Measurements from ENCODE around the gene PTPRN2.
"Not testable (repeated sequence)": the region's sequence is repeated elsewhere in the genome, so short reads cannot be mapped to it uniquely, and the experiment has no call there.

The PTPRN2 gene

DNA sequence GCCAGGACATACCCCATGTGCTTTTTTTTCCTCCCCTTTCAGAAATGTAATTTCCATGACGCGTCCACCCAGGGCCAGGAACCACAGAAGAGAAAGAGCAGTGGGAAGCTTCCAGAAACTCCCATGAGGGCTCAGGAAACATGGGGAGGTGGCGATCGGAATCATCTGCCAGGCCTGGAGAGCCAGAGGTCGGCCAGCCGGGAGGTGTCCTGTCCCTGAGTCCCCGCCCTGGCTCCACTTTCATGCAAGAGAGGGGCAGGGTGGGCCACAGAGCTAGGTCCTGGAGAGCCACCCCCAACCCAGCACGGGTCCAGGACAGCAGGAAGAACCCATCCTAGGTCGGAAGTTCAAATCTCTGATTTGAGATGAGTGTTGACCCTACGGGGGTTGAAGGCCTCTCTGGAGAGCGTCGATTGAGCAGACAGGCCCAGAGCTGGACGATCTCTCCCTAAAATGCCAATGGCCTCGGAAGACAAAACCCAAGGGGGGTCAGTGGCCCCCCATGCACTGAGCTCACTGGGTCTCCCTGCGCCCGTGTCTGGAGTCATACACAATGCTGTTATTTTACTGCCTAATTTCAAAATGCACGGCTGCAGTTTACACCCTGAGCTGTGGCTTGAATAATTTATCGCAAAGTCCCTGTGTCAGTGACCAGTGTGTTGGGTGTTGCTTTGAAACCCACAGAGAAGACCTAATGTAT, 594.1 kb downstream of the PTPRN2 start:
- DNase-seq (ENCODE audit: low spot score): no peak

DNA sequence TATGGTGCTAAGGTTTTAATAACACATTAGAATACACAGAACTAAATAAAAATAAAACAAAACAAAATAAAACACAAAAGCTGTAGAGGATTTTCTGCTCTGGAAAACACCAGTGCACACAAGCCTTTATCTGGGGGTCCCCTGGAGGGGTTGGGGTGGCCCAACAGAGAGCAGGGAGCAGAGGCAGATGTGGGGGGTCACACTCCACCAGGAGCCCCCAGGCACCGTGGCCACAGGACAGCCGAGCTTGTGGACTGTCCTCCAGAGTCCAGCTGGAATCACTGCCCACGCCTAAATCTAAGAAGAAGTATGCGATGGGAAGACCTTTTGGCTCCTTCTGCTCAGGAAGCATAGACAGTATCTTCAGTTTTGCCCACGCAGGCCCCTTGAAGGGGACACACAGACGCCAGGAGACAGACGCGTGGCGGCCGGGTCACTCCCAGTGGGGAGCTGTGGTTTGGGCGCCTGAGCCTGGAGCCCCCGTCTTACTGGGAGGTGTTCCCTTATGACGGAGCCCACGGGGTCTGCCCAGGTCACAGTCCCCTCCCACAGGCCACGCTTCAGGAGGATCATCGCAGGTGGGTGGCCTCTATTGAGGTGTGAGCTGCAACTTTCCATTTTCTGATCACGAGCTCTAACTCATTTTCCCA, 595.0 kb downstream of the PTPRN2 start:
- DNase-seq (ENCODE audit: low spot score): no peak

DNA sequence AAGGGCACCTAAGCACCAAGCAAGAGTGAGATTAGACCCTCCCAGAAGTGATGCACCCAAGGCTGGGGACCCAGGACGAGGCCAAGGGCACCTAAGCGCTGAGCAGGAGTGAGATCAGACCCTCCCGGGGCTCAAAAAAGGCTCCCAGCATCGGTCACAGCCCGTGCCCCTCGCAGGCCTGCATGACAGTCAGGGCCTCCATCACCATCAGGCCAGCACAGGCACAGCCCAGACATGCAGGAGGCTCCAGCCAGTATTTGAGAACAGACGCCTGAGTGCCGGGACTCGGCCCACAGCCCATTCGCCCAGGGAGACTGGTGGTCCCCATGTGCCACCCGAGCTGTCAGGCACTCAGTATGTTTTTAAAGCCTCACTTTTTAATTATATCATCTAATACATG, 595.9 kb downstream of the PTPRN2 start:
- DNase-seq (ENCODE audit: low spot score): no peak

DNA sequence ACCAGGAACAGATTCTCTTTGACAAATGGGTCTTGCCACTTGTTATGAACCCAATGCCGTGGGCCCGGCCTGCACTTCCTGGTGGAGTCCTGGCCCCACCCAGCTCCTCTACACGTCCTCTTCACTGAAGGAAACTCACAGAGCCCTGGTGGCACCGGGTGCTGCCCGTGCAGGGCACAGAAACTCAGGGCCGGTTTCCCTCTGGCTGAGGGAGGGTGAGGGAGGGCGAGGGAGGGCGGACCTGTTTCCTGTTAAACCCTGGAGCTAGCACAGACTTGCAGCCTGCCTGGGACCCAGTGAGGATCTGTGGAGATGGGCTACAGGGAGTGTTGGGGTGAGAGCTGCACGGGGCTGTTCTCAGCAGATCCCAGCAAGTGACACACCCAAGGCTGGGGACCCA, 596.3 kb downstream of the PTPRN2 start:
- DNase-seq (ENCODE audit: low spot score): no peak

DNA sequence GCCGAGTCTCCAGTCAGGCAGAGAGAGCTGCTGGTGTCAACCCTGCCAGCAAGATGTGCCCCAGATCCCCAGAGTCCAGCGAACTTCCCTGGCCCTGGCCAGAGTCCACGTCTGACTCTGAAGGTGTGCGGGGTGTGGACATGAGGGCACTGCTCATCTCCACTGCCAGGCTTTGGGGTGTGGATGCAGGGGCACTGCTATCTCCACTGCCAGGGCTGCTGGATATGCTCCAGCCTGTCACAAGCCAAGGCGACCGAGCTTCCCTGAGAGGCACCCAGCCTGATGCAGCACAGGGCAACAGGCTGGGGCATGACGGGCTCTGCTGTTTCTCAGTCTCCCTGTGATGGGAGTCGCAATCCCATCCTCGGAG, 596.8 kb downstream of the PTPRN2 start:
- no peak for DNase-seq (ENCODE audit: low spot score)

DNA sequence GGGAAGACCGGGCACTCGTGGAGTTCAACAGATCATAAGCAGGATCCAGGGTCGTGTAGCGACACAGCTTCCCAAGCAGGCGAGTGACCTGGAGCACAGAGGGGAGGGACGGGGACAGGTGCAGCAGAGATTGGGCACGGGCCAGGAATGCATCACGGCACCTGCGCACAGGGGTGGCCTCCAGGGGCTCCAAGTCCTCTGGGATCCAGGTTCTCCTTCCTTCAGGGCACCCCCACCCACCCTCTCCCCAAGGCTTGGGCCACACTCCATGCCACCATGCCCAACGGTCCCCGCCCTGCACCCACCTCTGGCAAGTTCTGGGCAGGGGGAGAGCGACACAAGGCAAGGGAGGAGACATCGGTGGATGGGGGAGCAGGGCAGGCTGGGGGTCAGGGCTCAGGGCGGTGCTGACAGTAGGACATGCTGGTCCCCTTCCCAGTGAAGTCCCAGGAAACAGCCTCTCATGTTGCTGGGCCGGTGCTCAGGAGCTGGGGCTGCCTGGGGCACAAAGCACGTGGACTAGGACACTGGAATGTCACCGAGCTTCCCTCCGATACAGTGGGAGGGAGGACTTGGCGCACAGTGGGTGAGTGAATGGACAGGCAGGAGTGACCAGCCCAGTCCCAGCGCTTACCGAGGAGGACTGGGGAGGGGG, 597.3 kb downstream of the PTPRN2 start:
- DNase-seq (ENCODE audit: low spot score): no peak

DNA sequence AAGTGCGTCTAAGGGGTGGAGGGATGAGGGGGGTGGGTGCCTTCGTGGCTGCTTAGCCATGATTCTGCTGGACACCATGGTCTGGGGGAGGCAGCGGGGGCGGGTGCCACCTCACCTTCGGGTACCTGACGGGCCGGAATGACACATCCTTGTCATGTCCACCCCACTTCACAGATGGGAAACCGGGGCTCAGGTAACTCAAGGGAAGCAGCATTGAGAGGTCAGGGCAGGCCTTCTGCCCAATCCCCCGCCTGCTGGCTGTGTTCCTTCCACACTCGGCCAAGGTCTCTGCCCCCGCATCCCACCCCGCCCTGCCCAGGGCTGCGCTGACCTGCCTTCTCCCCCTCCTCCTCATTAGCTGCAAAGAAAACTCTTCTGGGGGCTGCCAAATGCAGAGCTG, 598.0 kb downstream of the PTPRN2 start:
- no peak for DNase-seq (ENCODE audit: low spot score)

DNA sequence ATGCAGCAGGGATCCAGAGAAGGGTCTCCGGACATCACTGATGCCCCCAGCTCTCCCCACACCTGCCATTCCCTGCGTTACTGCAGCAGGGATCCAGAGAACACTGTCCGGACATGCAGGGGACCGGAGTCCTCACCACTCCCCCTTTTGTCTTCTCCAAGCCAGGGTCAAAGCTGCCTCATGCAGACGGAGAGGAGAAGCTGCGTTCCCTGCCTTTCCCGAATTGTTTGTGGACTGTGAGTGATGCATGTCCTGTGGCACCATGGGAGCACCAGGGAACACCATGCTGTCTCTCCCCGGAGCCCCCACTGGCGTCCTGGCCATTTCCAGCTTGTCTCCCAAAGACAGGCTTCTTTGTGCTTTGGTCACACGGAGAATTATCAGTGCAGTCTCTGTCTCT, 599.7 kb downstream of the PTPRN2 start:
- no peak for DNase-seq (ENCODE audit: low spot score)

DNA sequence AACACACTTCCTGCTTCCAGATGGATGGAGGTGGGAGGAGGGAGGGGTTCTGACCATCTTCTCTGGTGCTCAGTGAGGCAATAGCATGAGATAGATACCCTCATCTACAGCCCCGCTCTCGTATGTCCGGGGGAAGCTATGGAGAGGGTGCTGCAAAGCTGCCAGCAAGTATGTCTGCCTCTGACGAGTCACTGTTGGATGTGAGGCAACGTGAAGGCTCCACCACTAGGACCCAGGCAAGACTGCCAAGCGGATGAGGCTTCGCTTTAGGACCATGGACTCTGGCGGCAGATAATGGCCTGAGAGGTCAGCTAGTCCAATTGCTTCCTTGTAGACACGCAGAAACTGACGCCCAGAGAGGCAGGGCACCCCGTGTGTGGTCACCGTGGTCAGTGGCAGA, 601.6 kb downstream of the PTPRN2 start:
- DNase-seq (ENCODE audit: low spot score): no peak

DNA sequence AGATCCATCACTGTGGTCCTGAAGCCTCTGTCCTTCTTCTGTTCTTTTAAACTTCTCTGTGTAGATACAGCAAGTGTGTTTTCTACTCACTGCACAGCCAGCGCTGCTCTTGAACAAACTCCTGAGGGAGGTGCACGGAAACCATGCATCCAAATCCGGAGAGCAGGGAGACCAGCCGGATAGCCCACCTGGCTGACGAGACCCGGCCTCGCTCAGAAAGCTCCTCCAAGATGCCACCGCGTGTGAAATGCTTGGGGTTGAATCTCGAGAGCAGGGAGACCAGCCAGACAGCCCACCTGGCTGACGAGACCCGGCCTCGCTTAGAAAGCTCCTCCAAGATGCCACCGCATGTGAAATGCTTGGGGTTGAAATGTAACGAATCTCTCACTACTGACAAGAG, 602.0 kb downstream of the PTPRN2 start:
- DNase-seq (ENCODE audit: low spot score): no peak

DNA sequence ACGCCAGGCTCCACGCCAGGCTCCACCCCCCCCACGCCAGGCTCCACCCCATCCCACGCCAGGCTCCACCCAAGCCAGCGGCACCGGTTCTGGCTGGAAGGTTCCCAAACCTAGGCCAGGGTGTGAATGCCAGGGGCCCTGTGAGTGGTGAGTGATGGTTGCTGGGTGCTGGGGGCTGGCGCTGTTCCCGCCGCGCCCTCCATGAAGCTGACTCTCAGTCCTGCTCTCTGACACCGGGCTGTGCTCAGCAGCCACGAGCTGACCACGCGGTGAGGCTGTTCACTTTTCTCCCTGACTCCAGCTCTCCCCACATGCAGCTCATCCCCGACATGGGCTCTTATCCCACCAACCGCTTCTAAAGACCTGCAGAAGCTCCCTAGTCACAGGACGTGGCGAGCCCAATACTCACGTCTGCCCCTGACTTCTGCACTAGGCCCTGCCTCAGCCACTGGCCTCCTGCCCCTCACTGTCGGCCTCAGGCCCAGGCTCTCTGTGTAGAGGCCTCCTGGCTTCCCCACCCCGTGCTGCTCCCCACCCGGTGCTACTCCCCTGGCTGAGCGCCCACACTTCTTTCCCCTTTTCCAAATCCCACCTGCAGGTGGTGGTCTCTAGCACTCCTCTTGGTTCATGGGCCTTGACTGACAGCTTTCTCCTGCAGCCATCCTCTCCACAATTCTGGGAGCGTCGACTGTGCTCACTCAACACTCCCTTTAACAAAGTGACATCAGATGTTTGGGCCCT, 603.0 kb downstream of the PTPRN2 start:
- no peak for DNase-seq (ENCODE audit: low spot score)

DNA sequence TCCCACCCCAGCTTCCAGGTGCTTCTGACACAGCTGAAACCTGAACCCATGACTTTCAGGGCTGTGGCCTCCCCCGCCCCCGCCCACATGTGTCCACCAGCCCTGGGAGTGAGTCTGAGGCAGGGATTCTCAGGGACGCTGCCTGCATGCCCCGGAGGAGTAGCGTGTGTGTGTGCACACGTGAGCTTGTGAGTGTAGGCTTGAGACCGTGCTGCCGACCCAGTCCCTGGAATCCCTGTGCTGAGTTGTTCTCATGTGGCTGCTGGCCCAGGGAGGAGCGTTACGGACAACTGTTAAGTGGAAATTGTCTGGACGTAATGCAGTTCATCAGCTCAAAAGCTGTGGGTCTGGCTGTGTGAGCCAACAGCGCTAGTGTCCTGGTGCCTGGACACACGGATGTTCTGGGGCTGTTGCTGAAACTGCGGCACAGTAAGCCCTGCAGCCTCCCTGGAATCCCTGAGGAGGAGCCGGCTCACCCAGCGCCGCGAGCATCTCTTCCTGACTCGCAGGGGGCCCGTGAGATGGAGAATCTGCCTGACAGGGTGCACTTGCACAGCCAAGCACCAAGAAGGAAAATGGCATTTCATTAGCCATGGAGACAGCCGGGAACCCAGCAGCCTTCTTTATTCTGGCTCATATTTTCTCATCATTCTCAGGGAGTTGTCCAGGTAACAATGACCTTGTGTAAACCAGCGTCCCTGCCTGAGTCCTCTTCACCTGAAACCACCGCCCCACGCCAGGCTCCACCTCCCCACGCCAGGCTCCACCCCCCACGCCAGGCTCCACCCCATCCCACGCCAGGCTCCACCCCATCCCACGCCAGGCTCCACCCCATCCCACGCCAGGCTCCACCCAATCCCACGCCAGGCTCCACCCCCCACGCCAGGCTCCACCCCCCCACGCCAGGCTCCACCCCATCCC, 603.9 kb downstream of the PTPRN2 start:
- DNase-seq (ENCODE audit: low spot score): no peak

DNA sequence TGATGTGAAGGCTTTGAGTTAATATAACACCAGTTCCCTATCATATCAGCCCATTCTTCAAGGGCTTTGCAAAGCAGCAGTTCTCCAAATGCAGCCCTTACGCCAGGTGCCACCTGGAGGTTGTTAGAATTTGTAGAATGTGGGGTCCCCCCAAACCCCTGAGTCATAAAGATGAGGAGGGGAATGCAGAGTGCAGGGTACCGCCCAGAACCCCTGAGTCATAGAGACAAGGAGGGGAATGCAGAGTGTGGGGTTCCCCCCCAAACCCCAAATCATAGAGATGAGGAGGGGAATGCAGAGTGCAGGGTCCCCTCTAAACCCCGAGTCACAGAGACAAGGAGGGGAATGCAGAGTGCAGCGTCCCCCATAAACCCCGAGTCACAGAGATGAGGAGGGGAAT, 605.8 kb downstream of the PTPRN2 start:
- DNase-seq (ENCODE audit: low spot score): no peak

DNA sequence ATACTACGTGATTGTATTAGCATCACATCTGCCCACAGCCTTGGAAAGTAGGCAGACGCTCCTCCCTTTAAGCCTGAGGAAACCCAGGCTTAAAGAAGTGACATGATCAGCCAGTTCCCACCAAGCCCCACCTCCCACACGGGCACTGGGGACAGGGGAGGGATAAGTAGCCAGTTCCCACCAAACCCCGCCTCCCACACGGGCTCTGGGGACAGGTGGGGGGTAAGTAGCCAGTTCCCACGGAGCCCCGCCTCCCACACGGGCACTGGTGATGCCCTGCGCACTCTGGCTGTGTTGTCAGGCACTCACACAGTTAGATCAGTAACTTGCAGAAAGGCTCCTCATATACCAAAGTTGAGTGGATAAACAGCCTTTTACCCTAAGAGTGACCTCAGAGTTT, 606.8 kb downstream of the PTPRN2 start:
- DNase-seq (ENCODE audit: low spot score): no peak

DNA sequence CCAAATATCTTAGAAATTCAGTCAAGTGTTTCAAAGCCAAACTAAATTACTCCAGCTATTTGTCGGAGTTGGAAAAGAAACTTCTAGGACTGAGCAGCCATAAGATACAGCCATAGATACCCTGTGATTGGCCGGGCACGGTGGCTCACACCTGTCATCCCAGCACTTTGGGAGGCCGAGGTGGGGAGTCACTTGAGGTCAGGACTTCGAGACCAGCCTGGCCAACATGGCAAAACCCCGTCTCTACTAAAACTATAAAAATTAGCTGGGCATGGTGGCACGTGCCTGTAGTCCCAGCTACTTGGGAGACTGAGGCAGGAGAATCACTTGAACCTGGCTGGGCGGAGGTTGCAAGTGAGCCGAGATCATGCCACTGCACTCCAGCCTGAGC, 607.3 kb downstream of the PTPRN2 start:
- not testable (repeated sequence) for DNase-seq (ENCODE audit: low spot score)

DNA sequence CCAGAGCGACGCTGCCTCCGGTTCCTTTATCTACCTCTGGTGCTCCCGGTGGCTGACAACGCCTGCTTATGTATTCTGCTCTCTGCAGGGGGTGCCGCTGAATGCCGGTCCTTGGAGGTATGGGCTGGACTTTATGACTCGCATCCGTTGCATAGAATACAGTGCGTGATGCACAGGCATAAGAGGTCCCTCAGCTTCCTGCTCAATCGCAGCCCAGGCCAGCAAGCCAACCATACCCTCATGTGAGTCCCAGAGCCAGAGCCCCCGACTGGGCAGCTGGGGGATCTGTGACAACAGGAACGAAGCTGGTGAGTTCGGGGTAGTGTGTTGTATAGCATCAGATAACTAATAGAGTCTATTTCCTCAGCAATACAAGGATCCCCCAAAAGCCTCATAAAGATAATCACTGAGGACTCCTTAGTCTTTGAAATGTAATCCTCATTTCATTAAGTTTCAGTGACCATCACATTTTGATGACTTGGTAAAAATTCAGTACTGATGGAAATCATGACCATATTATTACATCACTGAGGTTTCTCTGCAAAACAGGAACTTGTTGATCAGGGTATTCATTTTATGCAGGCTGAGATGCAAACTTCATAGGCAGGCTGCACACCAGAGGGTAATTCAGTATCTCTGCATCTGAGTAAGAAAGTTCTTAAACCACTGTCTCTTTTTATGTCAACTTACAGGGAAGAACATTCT, 607.8 kb downstream of the PTPRN2 start:
- DNase-seq (ENCODE audit: low spot score): no peak

DNA sequence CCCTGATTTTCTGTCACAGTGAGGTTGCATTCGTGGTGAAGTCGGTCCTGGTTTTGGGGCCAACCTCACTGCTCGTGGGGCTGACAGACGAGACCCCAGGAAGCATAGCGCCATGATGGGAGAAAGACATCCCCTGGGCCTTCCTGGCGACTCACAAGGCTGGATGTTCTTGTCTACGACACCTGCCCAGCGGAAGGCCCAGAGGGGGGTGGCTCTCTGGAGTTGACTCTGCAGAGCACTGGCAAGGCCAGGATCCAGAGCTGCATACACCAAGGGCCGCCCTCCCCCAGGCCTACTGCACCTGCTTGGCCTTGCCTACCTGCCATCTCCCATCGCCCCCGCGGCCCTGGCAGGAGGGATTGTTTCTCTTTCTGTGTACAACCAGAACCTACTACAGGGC, 608.9 kb downstream of the PTPRN2 start:
- DNase-seq (ENCODE audit: low spot score): no peak

DNA sequence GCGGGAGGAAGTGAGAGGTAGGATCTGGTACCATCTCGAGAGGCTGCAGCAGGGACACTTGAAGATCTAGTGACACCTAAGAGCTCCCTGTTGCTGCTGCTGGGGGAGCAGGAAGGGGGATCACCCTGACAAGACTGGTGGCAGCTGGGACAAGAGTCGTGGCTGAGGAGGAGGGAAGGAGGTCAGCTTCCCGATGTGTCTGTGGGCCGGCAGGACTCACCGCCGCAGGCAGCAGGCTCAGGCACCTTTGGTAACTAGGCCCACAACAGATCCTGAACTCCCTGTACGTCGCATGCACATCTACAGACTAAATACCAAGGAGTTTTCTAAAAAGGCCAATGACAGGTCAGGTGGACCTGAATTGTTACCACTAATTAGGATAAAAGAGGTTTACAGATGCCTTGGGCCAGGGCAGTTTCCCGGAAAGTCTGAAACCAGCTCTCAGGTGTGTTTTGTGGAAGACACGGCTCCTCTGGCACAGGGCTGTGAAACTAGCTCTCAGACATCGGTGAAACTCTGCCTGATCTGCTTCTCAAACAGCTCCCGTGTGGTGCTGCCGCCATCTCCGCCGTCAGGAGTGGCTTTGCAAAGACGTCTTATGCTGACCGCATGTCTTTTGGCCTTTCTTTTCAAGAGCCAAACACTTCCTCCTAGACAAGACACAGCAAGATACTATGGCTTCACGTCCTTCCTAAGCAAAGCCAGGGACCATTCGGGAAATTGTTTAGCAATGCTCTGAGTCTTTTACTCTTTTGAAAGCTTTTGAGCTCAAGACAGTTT, 609.7 kb downstream of the PTPRN2 start:
- no peak for DNase-seq (ENCODE audit: low spot score)

DNA sequence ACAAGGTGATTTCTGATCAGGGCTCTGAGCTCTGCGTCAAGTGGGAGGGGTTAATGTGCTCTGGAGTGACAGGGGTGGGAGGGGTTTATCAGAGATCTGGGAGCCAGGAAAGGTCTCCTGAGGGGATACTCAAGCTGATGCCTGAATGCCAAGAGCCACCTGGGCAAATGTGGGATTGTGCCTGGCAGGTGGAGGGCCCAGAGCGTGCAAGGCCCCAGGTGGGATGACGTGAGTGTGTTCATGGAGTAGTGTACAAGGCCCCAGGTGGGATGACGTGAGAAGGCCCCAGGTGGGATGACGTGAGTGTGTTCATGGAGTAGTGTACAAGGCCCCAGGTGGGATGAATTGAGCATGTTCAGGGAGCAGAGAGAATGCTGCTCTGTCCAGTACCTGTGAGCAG, 610.3 kb downstream of the PTPRN2 start:
- no peak for DNase-seq (ENCODE audit: low spot score)

DNA sequence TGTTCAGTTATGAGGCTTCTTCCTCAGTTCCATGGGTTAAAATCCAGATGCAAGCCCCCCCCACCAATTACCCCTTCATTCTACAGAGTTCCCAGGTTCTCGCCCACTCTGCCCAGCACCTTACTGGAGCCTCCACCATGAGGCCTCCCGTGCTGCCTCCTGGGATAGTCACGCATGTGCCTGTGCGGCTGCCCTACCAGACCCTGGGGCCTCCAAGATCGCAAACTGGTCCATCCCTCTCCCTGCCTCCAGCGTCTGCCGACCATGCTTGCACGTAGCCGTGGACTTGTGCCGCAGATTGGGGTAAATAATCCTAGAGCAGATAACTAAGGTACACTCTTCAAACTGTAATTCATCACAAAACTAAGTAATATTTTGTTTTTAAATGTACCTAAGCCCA, 611.2 kb downstream of the PTPRN2 start:
- no peak for DNase-seq (ENCODE audit: low spot score)
